HL-60 (cell line): ENCODE measurements around the gene GHRL.

Experiments
- DNase-seq, 2 experiments: peaks; one replicate each; pipeline ENCODE4 v3.0.0-alpha.2; 2010 to 2020; ENCODE audit warnings: low read depth in 1 of 2, low spot score in 1 of 2
- H3K27ac ChIP-seq: fragments of 250-450 bp; sonication (Bioruptor Pico); replicated peaks from 2 replicates; pipeline ENCODE4 v1.5.1; 2020; ENCODE audit warnings: mild to moderate bottlenecking, moderate library complexity
- H3K27me3 ChIP-seq: fragments of 250-450 bp; sonication (Bioruptor Pico); 2 replicates; pipeline ENCODE4 v1.5.1; 2021; ENCODE audit warnings: mild to moderate bottlenecking, moderate library complexity; ENCODE audit not compliant: insufficient read depth, poor library complexity, severe bottlenecking
- H3K4me3 ChIP-seq: replicated peaks from 2 replicates; pipeline ENCODE4 v1.5.1; 2011; ENCODE audit warnings: mild to moderate bottlenecking, control low read depth, low read length; ENCODE audit not compliant: insufficient read depth
- GABPA ChIP-seq: IDR thresholded peaks from 2 replicates; pipeline ENCODE4 v1.6.1; 2012; ENCODE audit warnings: low read depth
- POLR2AphosphoS5 ChIP-seq: IDR thresholded peaks from 2 replicates; pipeline ENCODE4 v1.6.1; 2012; ENCODE audit warnings: low read depth
- SPI1 ChIP-seq: IDR thresholded peaks from 2 replicates; pipeline ENCODE4 v1.6.1; 2012; ENCODE audit warnings: low read depth, mild to moderate bottlenecking, borderline replicate concordance
- TF ChIP-seq, protein P1 (sequence below): IDR thresholded peaks from 2 replicates; pipeline ENCODE4 v1.6.1; 2012; ENCODE audit warnings: low read depth; ENCODE audit not compliant: insufficient replicate concordance
- TF ChIP-seq, protein P2 (sequence below): IDR thresholded peaks from one replicate; pipeline ENCODE4 v1.5.1; 2011; ENCODE audit warnings: low read length, control low read depth, inconsistent platforms; ENCODE audit not compliant: insufficient read depth

Gene GHRL

DNA sequence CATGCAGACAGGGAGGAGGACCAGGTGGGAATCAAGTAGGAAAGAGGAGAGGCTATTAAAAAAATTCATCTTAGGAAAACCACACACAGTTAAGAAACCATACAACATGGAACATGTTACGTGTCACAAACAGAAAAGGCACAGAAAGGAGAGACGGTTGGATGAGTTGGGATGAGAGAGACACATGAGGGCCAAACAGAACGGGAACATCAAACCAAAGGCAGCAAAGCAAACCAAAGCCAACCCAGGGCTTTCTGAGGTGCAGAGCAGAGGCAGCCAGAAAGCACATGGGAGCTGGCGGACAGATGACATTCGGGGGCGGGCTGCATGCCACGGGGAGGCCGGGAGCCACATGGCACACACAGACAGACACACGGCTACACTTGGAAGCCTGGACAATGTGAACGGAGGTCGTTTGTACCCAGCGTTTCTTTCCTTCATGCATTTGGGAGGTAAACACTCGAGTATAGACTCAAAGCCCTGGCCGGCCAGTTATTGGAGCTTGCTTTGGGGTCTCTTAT, 36.8 kb upstream of the GHRL start:
- no peak for DNase-seq
- H3K4me3 ChIP-seq, result no peak overlapping the region
- peaks cover 7% of the 10 kb centered on the region for H3K27me3 ChIP-seq
- H3K27ac ChIP-seq, result no peak overlapping the region
- TF ChIP-seq, protein P1, sequence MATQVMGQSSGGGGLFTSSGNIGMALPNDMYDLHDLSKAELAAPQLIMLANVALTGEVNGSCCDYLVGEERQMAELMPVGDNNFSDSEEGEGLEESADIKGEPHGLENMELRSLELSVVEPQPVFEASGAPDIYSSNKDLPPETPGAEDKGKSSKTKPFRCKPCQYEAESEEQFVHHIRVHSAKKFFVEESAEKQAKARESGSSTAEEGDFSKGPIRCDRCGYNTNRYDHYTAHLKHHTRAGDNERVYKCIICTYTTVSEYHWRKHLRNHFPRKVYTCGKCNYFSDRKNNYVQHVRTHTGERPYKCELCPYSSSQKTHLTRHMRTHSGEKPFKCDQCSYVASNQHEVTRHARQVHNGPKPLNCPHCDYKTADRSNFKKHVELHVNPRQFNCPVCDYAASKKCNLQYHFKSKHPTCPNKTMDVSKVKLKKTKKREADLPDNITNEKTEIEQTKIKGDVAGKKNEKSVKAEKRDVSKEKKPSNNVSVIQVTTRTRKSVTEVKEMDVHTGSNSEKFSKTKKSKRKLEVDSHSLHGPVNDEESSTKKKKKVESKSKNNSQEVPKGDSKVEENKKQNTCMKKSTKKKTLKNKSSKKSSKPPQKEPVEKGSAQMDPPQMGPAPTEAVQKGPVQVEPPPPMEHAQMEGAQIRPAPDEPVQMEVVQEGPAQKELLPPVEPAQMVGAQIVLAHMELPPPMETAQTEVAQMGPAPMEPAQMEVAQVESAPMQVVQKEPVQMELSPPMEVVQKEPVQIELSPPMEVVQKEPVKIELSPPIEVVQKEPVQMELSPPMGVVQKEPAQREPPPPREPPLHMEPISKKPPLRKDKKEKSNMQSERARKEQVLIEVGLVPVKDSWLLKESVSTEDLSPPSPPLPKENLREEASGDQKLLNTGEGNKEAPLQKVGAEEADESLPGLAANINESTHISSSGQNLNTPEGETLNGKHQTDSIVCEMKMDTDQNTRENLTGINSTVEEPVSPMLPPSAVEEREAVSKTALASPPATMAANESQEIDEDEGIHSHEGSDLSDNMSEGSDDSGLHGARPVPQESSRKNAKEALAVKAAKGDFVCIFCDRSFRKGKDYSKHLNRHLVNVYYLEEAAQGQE, result no peak
- TF ChIP-seq GABPA (no peak), POLR2AphosphoS5 (no peak), SPI1 (no peak)
- TF ChIP-seq, protein P2, sequence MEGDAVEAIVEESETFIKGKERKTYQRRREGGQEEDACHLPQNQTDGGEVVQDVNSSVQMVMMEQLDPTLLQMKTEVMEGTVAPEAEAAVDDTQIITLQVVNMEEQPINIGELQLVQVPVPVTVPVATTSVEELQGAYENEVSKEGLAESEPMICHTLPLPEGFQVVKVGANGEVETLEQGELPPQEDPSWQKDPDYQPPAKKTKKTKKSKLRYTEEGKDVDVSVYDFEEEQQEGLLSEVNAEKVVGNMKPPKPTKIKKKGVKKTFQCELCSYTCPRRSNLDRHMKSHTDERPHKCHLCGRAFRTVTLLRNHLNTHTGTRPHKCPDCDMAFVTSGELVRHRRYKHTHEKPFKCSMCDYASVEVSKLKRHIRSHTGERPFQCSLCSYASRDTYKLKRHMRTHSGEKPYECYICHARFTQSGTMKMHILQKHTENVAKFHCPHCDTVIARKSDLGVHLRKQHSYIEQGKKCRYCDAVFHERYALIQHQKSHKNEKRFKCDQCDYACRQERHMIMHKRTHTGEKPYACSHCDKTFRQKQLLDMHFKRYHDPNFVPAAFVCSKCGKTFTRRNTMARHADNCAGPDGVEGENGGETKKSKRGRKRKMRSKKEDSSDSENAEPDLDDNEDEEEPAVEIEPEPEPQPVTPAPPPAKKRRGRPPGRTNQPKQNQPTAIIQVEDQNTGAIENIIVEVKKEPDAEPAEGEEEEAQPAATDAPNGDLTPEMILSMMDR, result no peak

DNA sequence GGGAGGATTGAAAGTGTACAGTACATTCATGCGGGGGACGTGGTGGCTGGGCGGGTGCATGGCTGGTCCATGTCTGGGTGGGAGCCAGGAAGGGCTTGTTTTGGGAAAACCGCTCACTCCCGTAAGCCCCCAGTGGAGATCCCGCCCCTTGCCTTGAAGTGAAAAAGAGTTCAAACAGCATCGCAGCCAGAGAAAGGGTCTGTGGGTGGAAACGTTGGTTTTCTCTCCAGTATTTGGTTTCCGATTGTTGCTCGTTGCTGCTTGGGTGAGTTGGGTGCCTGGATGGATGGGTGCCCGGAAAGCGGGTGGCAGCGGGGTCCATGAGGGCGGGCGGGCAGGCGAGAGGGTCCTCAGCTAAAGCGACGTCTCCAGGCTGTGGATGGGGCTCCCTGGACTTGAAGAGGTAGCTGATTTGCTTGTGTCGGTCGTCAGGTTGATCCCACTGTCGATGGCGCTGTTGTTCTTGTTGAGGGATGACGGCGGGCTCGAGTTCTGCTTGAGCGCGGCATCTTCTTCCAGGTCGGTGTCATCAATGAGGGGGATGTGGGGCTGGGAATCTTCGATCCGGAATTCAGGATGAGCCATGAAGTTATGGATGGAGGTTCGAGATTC, 35.8 kb upstream of the GHRL start:
- H3K4me3 ChIP-seq, result no peak overlapping the region
- H3K27ac ChIP-seq, result no peak overlapping the region
- DNase-seq, result no peak
- TF ChIP-seq, protein P2, result no peak
- TF ChIP-seq SPI1, result no peak
- peaks cover 7% of the 10 kb centered on the region for H3K27me3 ChIP-seq

DNA sequence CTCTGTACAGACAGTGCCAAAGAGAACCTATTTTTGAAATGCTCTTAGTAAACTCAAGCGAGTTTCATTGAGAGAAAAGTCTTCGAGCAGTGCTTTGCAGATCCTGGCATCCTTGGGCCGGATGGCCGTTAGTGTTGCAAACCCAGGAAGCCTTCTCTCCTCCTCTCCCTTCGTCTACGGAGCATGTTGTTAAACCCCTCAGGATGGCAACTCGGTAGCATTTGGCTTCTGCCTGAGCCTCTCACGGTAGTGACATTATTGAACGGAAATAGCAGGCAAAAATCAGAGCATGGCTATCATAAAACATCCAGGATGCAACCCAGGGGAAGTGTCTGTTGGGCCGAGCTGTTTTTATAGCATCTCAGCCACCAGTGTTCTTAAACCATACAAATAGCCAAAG, 34.8 kb upstream of the GHRL start:
- no peak overlapping the region for H3K4me3 ChIP-seq
- no peak for DNase-seq
- no peak overlapping the region for H3K27ac ChIP-seq
- peaks cover 7% of the 10 kb centered on the region for H3K27me3 ChIP-seq
- TF ChIP-seq SPI1 (no peak), POLR2AphosphoS5 (no peak)

DNA sequence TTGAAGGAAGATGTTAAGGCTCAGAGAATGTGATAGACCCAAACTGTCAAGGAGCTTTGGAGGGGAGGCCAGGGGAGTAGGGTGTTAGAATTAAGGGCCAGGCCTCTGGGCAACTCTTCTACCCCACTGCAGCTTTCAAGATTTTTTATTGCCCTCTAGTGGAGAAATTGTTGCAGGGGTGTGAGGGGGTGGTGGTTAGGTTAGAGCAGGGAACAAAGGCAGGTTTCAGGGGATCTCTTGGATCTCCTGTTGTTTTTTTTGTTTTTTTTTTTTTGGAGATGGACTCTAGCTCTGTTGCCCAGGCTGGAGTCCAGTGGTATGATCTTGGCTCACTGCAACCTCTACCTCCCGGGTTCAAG, 29.6 kb upstream of the GHRL start:
- Histone ChIP-seq H3K4me3 (no peak overlapping the region), H3K27me3 (peaks cover 3% of the 10 kb centered on the region), H3K27ac (no peak overlapping the region)
- DNase-seq, result peak in 1 of 2 experiments; percentile 43
- TF ChIP-seq, protein P2, result peak; percentile 60
- no peak for TF ChIP-seq POLR2AphosphoS5

DNA sequence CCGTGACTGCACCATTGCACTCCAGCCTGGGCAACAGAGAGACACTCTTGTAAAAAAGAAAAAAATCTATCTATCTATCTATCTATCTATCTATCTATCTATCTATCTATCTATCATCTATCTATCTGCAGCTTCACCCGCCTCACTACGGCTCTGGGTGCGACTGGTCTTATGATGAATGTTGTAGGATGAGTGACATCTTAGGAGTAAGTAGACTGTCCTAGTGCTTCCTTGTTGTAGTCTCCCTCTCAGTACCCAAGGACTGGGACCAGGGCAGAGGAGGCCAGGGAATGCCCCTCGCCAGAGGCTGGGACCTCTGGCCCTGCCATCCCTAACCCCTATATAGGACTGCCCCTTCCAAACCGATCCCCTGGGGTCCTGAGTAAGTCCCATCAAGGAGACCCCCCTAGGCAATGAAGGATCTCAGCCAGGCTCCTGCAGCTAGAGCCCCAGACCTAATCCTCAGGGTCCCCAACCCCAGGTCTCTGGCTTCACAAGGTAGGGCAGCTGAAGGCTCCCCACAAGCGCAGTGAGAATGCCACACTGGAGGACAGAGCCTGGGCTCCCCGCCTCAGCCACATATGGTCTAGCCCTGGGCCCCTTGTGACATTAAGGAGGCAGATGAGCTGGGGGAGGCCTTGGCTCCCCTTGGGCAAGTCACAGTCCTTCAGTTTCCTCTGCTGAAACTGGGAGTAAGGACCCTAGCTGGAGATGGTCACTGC, 29.0 kb upstream of the GHRL start:
- Histone ChIP-seq H3K27ac (no peak overlapping the region), H3K4me3 (no peak overlapping the region)

More for the DNA sequence above, 29.0 kb upstream of the GHRL start:
- peaks cover 3% of the 10 kb centered on the region for H3K27me3 ChIP-seq
- TF ChIP-seq, protein P2, result no peak
- TF ChIP-seq POLR2AphosphoS5 (no peak), GABPA (no peak), SPI1 (no peak)
- TF ChIP-seq, protein P1, result no peak
- no peak for DNase-seq
